H1 (cell line): ENCODE results near the gene NOBOX. TPM values are rescaled to one million over a fixed set of nuclear protein-coding genes. Genes with fewer than 3 reads are reported as not detected.
A peak's percentile ranks its signal among the peaks of the same experiment; 100 is the strongest.

Experiments used
- CTCF ChIA-PET: fragments of 300-600 bp; sonication (Branson Sonifier 250); formaldehyde crosslinking; loops from one replicate; lab custom pipeline; 2021; ENCODE audit not compliant: partially characterized antibody; lab: Charles Lee
- POLR2A ChIA-PET: fragments of 300-600 bp; sonication (Branson Sonifier 250); formaldehyde crosslinking; loops from one replicate; lab custom pipeline; 2021; ENCODE audit warnings: inconsistent platforms; ENCODE audit not compliant: partially characterized antibody; lab: Charles Lee
- DNase-seq, 2 experiments: peaks; one replicate each; pipeline versions ENCODE4 v3.0.0 to v3.0.0-alpha.2; 2010 to 2022; ENCODE audit warnings: low spot score in 2 of 2, low read depth in 1 of 2, mixed read lengths in 1 of 2
- FAIRE-seq: peaks from 2 replicates; lab custom pipeline; 2011; peaks lifted over from hg19 to GRCh38; lab: Jason Lieb, UNC
- H2AFZ ChIP-seq: 2 replicates; pipeline ENCODE4 v1.8.1; 2012; ENCODE audit warnings: low read length, inconsistent platforms
- H2AK5ac ChIP-seq: 2 replicates; pipeline ENCODE4 v1.6.1; 2013; ENCODE audit warnings: low read depth, low read length
- H2BK120ac ChIP-seq: replicated peaks from 2 replicates; pipeline ENCODE3; 2013; ENCODE audit warnings: low read depth, low read length, inconsistent platforms
- H2BK12ac ChIP-seq: 2 replicates; pipeline ENCODE4 v1.6.1; 2013; ENCODE audit warnings: low read depth, low read length
- H2BK15ac ChIP-seq: 2 replicates; pipeline ENCODE4 v1.6.1; 2013; ENCODE audit warnings: low read length
- H2BK20ac ChIP-seq: 2 replicates; pipeline ENCODE4 v1.6.1; 2013; ENCODE audit warnings: low read length
- H2BK5ac ChIP-seq: 2 replicates; pipeline ENCODE4 v1.6.1; 2013; ENCODE audit warnings: low read depth, low read length
- H3K14ac ChIP-seq: 2 replicates; pipeline ENCODE4 v1.6.1; 2013; ENCODE audit warnings: inconsistent platforms; ENCODE audit not compliant: insufficient read length
- H3K18ac ChIP-seq: 2 replicates; pipeline ENCODE4 v1.6.1; 2013; ENCODE audit warnings: low read length; ENCODE audit errors: extremely low read depth
- H3K23ac ChIP-seq: 2 replicates; pipeline ENCODE4 v1.6.1; 2013; ENCODE audit warnings: inconsistent platforms; ENCODE audit not compliant: insufficient read length
- H3K23me2 ChIP-seq: 2 replicates; pipeline ENCODE4 v1.6.1; 2013; ENCODE audit warnings: low read depth, low read length
- H3K27ac ChIP-seq: 2 replicates; pipeline ENCODE4 v1.6.1; 2011; ENCODE audit warnings: low read depth, low read length, inconsistent platforms
- H3K27me3 ChIP-seq, 4 experiments: replicated peaks in 1 of 4; 1 replicate in 1 of 4; 2 replicates in 3 of 4; pipeline versions ENCODE4 v1.6.1 to v1.8.1; 2011 to 2013; ENCODE audit warnings: low read length in 3 of 4, mild to moderate bottlenecking in 3 of 4, inconsistent platforms in 2 of 4, mixed read lengths in 2 of 4, moderate library complexity in 1 of 4; ENCODE audit not compliant: control insufficient read depth in 3 of 4, insufficient read depth in 3 of 4; ENCODE audit errors: extremely low read depth in 1 of 4
- H3K36me3 ChIP-seq, 4 experiments: 2 replicates each; pipeline versions ENCODE4 v1.6.1 to v1.8.1; 2011 to 2013; ENCODE audit warnings: mild to moderate bottlenecking in 4 of 4, low read length in 3 of 4, moderate library complexity in 2 of 4, control low read depth in 1 of 4, inconsistent platforms in 1 of 4; ENCODE audit not compliant: insufficient read depth in 4 of 4, control insufficient read depth in 2 of 4
- H3K4ac ChIP-seq: replicated peaks from 2 replicates; pipeline ENCODE3; 2013; ENCODE audit warnings: low read length, low read depth, mixed read lengths, inconsistent platforms; ENCODE audit not compliant: insufficient read length
- H3K4me1 ChIP-seq, 4 experiments: replicated peaks in 1 of 4; 1 replicate in 1 of 4; 2 replicates in 3 of 4; pipeline versions ENCODE4 v1.6.1 to v1.8.1; 2011 to 2013; ENCODE audit warnings: low read length in 3 of 4, inconsistent platforms in 2 of 4, mixed read lengths in 1 of 4; ENCODE audit not compliant: insufficient read depth in 4 of 4, control insufficient read depth in 3 of 4
- H3K4me2 ChIP-seq, 2 experiments: 2 replicates each; pipeline versions ENCODE4 v1.6.1 to v1.8.1; 2011 to 2013; ENCODE audit warnings: low read depth in 2 of 2, low read length in 2 of 2, control low read depth in 1 of 2, inconsistent platforms in 1 of 2, mild to moderate bottlenecking in 1 of 2; ENCODE audit not compliant: insufficient read depth in 1 of 2
- H3K4me3 ChIP-seq, 4 experiments: fragments of 200-600, 300-600 bp in 1 of 4; sonication (generic), shearing (Covaris generic), sonication (Bioruptor Twin) in 1 of 4; 2 replicates each; pipeline versions ENCODE4 v1.5.1 to v1.8.1; 2011 to 2016; ENCODE audit warnings: low read length in 4 of 4, low read depth in 3 of 4, control low read depth in 2 of 4, inconsistent platforms in 2 of 4, mild to moderate bottlenecking in 2 of 4, mixed read lengths in 1 of 4, moderate library complexity in 1 of 4; ENCODE audit not compliant: insufficient read depth in 2 of 4; ENCODE audit errors: extremely low read depth in 1 of 4
- H3K56ac ChIP-seq: replicated peaks from 2 replicates; pipeline ENCODE3; 2013; ENCODE audit warnings: low read depth, mild to moderate bottlenecking, mixed read lengths, low read length, inconsistent platforms; ENCODE audit not compliant: insufficient read length
- H3K79me1 ChIP-seq: 2 replicates; pipeline ENCODE4 v1.6.1; 2013; ENCODE audit warnings: low read depth, low read length, control low read depth
- H3K79me2 ChIP-seq, 2 experiments: 2 replicates each; pipeline versions ENCODE4 v1.6.1 to v1.8.1; 2012 to 2013; ENCODE audit warnings: low read length in 2 of 2, mild to moderate bottlenecking in 2 of 2, inconsistent platforms in 1 of 2; ENCODE audit not compliant: insufficient read depth in 2 of 2, control insufficient read depth in 1 of 2
- H3K9ac ChIP-seq, 4 experiments: replicated peaks in 1 of 4; 1 replicate in 1 of 4; 2 replicates in 3 of 4; pipeline versions ENCODE4 v1.6.1 to v1.8.1; 2011 to 2013; ENCODE audit warnings: low read depth in 3 of 4, low read length in 3 of 4, control low read depth in 2 of 4, mild to moderate bottlenecking in 2 of 4, moderate library complexity in 2 of 4, inconsistent platforms in 1 of 4; ENCODE audit errors: extremely low read depth in 1 of 4
- H3K9me3 ChIP-seq, 2 experiments: 2 replicates each; pipeline versions ENCODE4 v1.6.1 to v1.8.1; 2012 to 2013; ENCODE audit warnings: mild to moderate bottlenecking in 2 of 2, moderate library complexity in 2 of 2, control low read depth in 1 of 2, inconsistent platforms in 1 of 2, low read depth in 1 of 2, low read length in 1 of 2, mixed read lengths in 1 of 2; ENCODE audit not compliant: insufficient read depth in 2 of 2
- H4K20me1 ChIP-seq, 2 experiments: replicated peaks in 1 of 2; 2 replicates each; pipeline versions ENCODE3 to v1.8.1; 2011 to 2013; ENCODE audit warnings: inconsistent platforms in 2 of 2, low read length in 2 of 2, mild to moderate bottlenecking in 1 of 2; ENCODE audit not compliant: insufficient read depth in 2 of 2, control insufficient read depth in 1 of 2
- H4K5ac ChIP-seq: 2 replicates; pipeline ENCODE4 v1.6.1; 2013; ENCODE audit warnings: low read length, low read depth, mixed read lengths, inconsistent platforms; ENCODE audit not compliant: insufficient read length
- H4K8ac ChIP-seq: 2 replicates; pipeline ENCODE4 v1.8.0; 2013; ENCODE audit warnings: mild to moderate bottlenecking, moderate library complexity, low read length, inconsistent platforms; ENCODE audit not compliant: insufficient read depth; ENCODE audit errors: extremely low read depth
- H4K91ac ChIP-seq: replicated peaks from 2 replicates; pipeline ENCODE3; 2013; ENCODE audit warnings: low read length, mixed read lengths, inconsistent platforms; ENCODE audit not compliant: insufficient read length
- CEBPB ChIP-seq: IDR thresholded peaks from 2 replicates; pipeline ENCODE4 v1.6.1; 2012; ENCODE audit warnings: low read depth, low read length
- POU5F1 ChIP-seq: IDR thresholded peaks from 2 replicates; pipeline ENCODE4 v1.6.1; 2011; ENCODE audit warnings: low read depth, mild to moderate bottlenecking, low read length, moderate library complexity
- WGBS, 2 experiments: shearing (Covaris generic) in 1 of 2; methylation state at CpG; one replicate each; pipeline versions ENCODE4 v1.1.6 to v1.1.7; 2013 to 2015; ENCODE audit warnings: low lambda C conversion rate in 2 of 2, mixed read lengths in 2 of 2, inconsistent platforms in 1 of 2, low coverage in 1 of 2, missing lambda C conversion rate in 1 of 2; ENCODE audit not compliant: insufficient replicate concordance in 2 of 2, insufficient coverage in 1 of 2, insufficient read length in 1 of 2; ENCODE audit errors: extremely low coverage in 1 of 2, missing lambda C conversion rate in 1 of 2; 5-methylcytosine and 5-hydroxymethylcytosine counted together
- polyA plus RNA-seq, 7 experiments: library from polyadenylated mRNA; depleted of rRNA in 3 of 7; stranded (reverse) in 5 of 7; unstranded in 2 of 7; fragments of >200 nt in 5 of 7; fragments of 200-250 nt in 2 of 7; gene quantifications; 1 replicate in 5 of 7; 2 replicates in 1 of 7; 4 replicates in 1 of 7; pipeline versions ENCODE4 v1.2.1 to v1.2.3, GENCODE V29; 2011 to 2013; ENCODE audit warnings: missing spikeins in 2 of 7, mixed read lengths in 2 of 7
- total RNA-seq: library from RNA; stranded (reverse); fragmentation: NEBNext Ultra II Directional; extraction: Animal tissue kit (Norgen Biotek cat#: 25700); gene quantifications from 2 replicates; pipeline ENCODE4 v1.2.1, GENCODE V29; 2021

Gene NOBOX
- total and polyA plus RNA-seq, 2 of the 8 experiments (the other 6 are each of a cell fraction or from before 2014, with no cell fraction given): not detected

- H4K8ac ChIP-seq: no peak overlapping the region
- no peak overlapping the region for H3K9ac ChIP-seq
- H3K4me2 ChIP-seq: no peak overlapping the region
- no peaks in the 10 kb centered on the region for H3K4me1 ChIP-seq
- DNase-seq: no peak
- peaks cover 0 to 5% (median 0%) of the 10 kb centered on the region in 4 experiments; a peak in 2 of 8 replicates for H3K36me3 ChIP-seq
- H3K79me1 ChIP-seq: no peaks in the 10 kb centered on the region
- no peak overlapping the region for H3K23ac ChIP-seq
- no peak overlapping the region for H2BK20ac ChIP-seq
- H3K23me2 ChIP-seq: no peaks in the 10 kb centered on the region
- H2BK5ac ChIP-seq: no peak overlapping the region
- TF ChIP-seq POU5F1 (no peak), CEBPB (peak; percentile 25; the same call in 1 of the 2 replicates)
- no peak overlapping the region for H3K27ac ChIP-seq
- no peak overlapping the region for H4K91ac ChIP-seq
- H2BK12ac ChIP-seq: no peak overlapping the region
- H3K79me2 ChIP-seq: no peaks in the 10 kb centered on the region
- H2BK120ac ChIP-seq: no peak overlapping the region
- ChIA-PET CTCF (interaction anchor here (3.0 kb wide), 1 partner anchor 23 kb away, joined by 12 read pairs; no protein-coding TSS in a partner anchor), POLR2A (no interaction called here)
- FAIRE-seq: no peak
- no peak overlapping the region for H2AK5ac ChIP-seq
- 73% methylated on average over 3 of the region's 3 CpGs; no CpG with 5 or more reads in 1 of the 2 experiments for WGBS, 2 experiments
- H2AFZ ChIP-seq: no peak overlapping the region
- H3K18ac ChIP-seq: no peak overlapping the region
- H3K4me3 ChIP-seq: no peak overlapping the region
- H3K27me3 ChIP-seq: no peaks in the 10 kb centered on the region
- H4K20me1 ChIP-seq: no peaks in the 10 kb centered on the region
- H4K5ac ChIP-seq: no peak overlapping the region
- no peak overlapping the region for H3K4ac ChIP-seq
- no peak overlapping the region for H2BK15ac ChIP-seq
- peaks cover 4 to 7% of the 10 kb centered on the region in 2 experiments; a peak in 3 of 4 replicates for H3K9me3 ChIP-seq
- no peak overlapping the region for H3K14ac ChIP-seq
- no peak overlapping the region for H3K56ac ChIP-seq
These were observed 11.3 kb upstream of the NOBOX start for GRCh38 chr7:144414815-144415214.
